ENCODE results near the gene CCL7. TPM values are rescaled to one million over a fixed set of nuclear protein-coding genes. Genes with fewer than 3 reads are reported as not detected.

CCL7 gene
- total RNA-seq, 4 donors from 2014 or later = not detected

DNA sequence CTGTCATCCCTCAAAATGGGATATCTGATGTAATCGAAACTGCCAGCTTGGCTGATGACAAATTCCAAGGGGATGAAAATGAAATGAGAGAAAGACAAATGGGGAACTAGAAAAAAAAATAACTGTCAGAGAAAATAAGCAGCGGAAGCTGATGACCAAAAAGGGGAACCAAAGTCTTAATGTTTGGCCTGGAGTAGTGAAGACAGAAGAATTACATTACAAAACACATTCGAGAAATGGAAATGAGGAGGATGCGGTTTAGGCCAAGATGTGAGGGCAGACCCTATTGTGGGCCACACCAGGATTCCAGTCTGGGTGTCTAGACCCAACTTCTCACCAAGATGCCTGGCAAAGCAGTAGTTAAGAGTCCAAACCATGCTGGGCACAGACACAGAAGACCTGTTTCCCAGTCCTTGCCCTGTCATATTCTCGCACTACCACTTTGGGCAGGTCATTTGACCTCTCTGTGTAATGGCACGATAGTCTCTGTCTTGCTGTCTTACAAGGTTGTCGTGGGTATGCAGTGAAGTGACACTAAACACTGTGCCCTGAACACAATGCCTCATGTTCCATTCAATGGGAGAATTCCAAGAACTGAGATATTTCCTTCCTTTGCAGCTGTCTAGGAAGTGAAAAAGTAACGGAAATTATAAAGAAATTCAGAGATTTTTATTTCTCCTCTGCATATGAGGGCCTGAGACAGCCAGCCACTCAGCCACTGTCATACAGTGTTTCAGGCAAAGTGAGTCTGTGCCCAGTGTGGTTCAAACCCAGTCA lies 27.2 kb upstream of the CCL7 start:
- Histone ChIP-seq H3K27ac (peak overlapping the region in 1 of 4 donors; percentile 54), H3K4me1 (peaks cover 0 to 18% (median 7%) of the 10 kb centered on the region in 4 donors), H3K4me3 (no peak overlapping the region), H3K36me3 (no peaks in the 10 kb centered on the region), H3K9me3 (no peaks in the 10 kb centered on the region), H3K27me3 (no peaks in the 10 kb centered on the region)
- DNase-seq = no peak
- TF ChIP-seq, protein P1, sequence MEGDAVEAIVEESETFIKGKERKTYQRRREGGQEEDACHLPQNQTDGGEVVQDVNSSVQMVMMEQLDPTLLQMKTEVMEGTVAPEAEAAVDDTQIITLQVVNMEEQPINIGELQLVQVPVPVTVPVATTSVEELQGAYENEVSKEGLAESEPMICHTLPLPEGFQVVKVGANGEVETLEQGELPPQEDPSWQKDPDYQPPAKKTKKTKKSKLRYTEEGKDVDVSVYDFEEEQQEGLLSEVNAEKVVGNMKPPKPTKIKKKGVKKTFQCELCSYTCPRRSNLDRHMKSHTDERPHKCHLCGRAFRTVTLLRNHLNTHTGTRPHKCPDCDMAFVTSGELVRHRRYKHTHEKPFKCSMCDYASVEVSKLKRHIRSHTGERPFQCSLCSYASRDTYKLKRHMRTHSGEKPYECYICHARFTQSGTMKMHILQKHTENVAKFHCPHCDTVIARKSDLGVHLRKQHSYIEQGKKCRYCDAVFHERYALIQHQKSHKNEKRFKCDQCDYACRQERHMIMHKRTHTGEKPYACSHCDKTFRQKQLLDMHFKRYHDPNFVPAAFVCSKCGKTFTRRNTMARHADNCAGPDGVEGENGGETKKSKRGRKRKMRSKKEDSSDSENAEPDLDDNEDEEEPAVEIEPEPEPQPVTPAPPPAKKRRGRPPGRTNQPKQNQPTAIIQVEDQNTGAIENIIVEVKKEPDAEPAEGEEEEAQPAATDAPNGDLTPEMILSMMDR (IDR thresholded peaks at IDR 0.05) = no peak
- no peak for TF ChIP-seq POLR2A (IDR thresholded peaks at IDR 0.05)

DNA sequence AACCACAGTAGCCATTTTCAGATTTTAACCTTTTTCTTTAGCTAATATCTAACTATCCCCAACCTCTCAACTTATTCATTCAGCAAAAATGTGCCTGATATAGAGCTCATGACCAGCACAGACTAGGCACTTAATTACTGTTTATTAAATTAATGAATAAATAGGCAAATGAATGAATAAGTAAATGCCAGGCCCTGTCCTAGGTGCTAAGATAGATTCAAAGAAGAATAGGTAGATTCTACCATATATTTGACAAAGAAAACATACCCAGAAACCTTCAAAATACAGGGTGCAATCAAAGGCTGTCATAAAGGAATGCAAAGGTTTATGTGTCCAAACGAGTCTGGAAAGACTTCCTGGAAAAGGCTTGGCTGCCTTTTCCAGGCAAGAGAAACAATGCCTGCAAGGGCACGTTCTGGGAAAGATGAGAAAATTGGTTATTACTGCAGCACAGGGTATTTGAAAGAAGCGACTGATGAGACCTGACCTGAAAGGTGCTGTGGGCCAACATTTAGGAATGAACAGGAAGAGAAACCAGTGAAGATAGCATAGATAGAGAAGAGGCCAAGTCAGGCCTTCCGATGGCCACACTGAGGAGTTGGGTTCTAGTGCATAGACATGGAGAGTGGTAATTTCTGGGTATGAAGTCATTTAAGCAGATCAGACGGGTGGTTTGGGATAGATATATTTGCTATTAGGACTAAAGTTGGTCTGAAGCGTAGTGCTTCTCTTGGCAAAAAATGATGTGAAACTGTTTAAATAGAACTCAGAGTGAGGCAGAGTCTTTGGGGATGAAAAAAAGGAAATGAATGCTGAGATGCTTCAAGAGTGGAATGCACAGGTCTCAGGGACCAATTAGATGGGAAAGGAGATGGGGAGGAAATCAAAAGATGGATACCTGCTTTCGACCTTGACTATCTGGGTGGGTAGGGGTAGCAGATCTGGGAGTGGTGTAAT lies 26.4 kb upstream of the CCL7 start:
- Histone ChIP-seq H3K9me3 (no peaks in the 10 kb centered on the region), H3K36me3 (no peaks in the 10 kb centered on the region), H3K27me3 (no peaks in the 10 kb centered on the region), H3K27ac (no peak overlapping the region), H3K4me1 (peaks cover 0 to 17% (median 7%) of the 10 kb centered on the region in 4 donors), H3K4me3 (no peak overlapping the region)
- no peak for DNase-seq
- TF ChIP-seq POLR2A (IDR thresholded peaks at IDR 0.05) = no peak

- TF ChIP-seq, protein P1 (IDR thresholded peaks at IDR 0.05) = no peak
- no peak for TF ChIP-seq POLR2A (IDR thresholded peaks at IDR 0.05)
- Histone ChIP-seq H3K4me3 (no peak overlapping the region), H3K27ac (peak overlapping the region in 1 of 4 donors; percentile 18), H3K27me3 (no peaks in the 10 kb centered on the region), H3K36me3 (no peaks in the 10 kb centered on the region), H3K9me3 (no peaks in the 10 kb centered on the region), H3K4me1 (peaks cover 0 to 28% (median 7%) of the 10 kb centered on the region in 4 donors)
- DNase-seq = no peak
Measured at GRCh38 chr17:34245351-34245905, 24.6 kb upstream of the CCL7 start.

DNA sequence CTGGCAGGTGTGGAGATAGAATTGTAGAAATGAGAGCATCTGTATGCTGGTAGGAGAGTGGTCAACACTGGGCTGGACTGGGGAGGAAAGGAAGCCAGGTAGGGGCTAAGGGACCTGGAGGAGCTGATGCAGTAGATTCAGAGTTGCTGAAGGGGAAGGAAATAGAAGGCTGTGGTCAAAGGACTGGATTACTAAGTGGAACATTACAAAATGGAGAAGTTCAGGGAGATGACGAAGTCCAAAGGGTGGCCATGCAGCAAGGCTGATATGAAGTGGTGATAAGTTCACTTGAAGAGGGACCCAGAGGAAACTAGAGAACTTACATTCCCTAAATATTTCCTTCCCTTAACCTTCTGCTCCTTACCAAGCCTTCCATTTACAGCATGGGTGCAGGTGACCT lies 23.6 kb upstream of the CCL7 start:
- DNase-seq = no peak
- Histone ChIP-seq H3K27ac (no peak overlapping the region), H3K4me3 (no peak overlapping the region), H3K4me1 (peaks cover 0 to 29% (median 7%) of the 10 kb centered on the region in 4 donors), H3K36me3 (no peaks in the 10 kb centered on the region), H3K9me3 (no peaks in the 10 kb centered on the region), H3K27me3 (no peaks in the 10 kb centered on the region)
- TF ChIP-seq, protein P1 (IDR thresholded peaks at IDR 0.05) = no peak
- TF ChIP-seq POLR2A (IDR thresholded peaks at IDR 0.05) = no peak

DNA sequence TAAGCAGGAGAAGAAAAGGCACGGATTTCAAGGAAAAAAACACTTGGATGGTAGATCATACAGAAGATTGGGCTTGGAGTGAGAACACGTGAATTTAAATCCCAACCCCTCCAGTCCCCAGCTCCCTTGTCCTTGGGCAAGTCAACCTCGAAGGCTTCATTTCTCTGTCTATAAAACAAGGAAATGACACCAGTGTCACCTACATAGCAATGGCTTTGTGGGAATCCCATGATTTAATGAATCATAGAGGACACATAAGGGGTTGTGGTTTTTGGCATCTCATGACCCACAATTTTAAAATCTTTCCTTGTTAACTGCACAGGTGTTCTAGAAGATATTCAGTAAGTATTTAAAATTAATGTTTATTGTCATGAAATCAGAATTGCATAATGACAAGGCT lies 23.1 kb upstream of the CCL7 start:
- Histone ChIP-seq H3K4me3 (no peak overlapping the region), H3K36me3 (no peaks in the 10 kb centered on the region), H3K27ac (no peak overlapping the region), H3K9me3 (no peaks in the 10 kb centered on the region), H3K4me1 (peaks cover 0 to 31% (median 10%) of the 10 kb centered on the region in 4 donors), H3K27me3 (no peaks in the 10 kb centered on the region)
- TF ChIP-seq POLR2A (IDR thresholded peaks at IDR 0.05) = no peak
- TF ChIP-seq, protein P1 (IDR thresholded peaks at IDR 0.05) = no peak
- DNase-seq = no peak
